OCI-LY7 (cell line): Measurements from ENCODE around the gene CTBP2. TPM values are rescaled to one million over a fixed set of nuclear protein-coding genes. Genes with fewer than 3 reads are reported as not detected.

Experiments used
- BruUV-seq: library from RNA; stranded (reverse); fragments of 400-500 nt; replicated peaks from 2 replicates; lab custom pipeline; 2021; lab: Mats Ljungman, UMichigan
- CTCF ChIA-PET: fragments of 300-600 bp; sonication (Branson Sonifier 250); formaldehyde crosslinking; loops from one replicate; lab custom pipeline; 2022; ENCODE audit warnings: antibody characterized with exemption; ENCODE audit not compliant: unreplicated experiment; lab: Charles Lee
- POLR2A ChIA-PET: fragments of 300-600 bp; sonication (Branson Sonifier 250); formaldehyde crosslinking; loops from one replicate; lab custom pipeline; 2022; ENCODE audit warnings: antibody characterized with exemption; lab: Charles Lee
- DNase-seq: peaks from one replicate; pipeline ENCODE4 v3.0.0-alpha.2; 2015; ENCODE audit warnings: low spot score
- H2AFZ ChIP-seq: fragments of 200-600 bp; sonication (generic), shearing (Covaris generic); 2 replicates; pipeline ENCODE4 v1.6.1; 2014; ENCODE audit warnings: mild to moderate bottlenecking, antibody characterized with exemption, low read length, moderate library complexity
- H3K27ac ChIP-seq: fragments of 200-600 bp; sonication (generic); 2 replicates; pipeline ENCODE4 v1.5.1; 2014; ENCODE audit warnings: mixed run types, low read depth, mild to moderate bottlenecking, moderate library complexity, low read length, inconsistent platforms; ENCODE audit not compliant: poor library complexity, severe bottlenecking
- H3K36me3 ChIP-seq: fragments of 200-600 bp; sonication (generic); 2 replicates; pipeline ENCODE4 v1.6.1; 2014; ENCODE audit warnings: mild to moderate bottlenecking, antibody characterized with exemption, low read length, moderate library complexity, mixed read lengths; ENCODE audit not compliant: insufficient read depth
- H3K4me1 ChIP-seq: fragments of 200-600 bp; sonication (generic); 2 replicates; pipeline ENCODE4 v1.5.1; 2014; ENCODE audit warnings: mild to moderate bottlenecking, low read length; ENCODE audit not compliant: insufficient read depth, poor library complexity, severe bottlenecking
- H3K4me2 ChIP-seq: fragments of 200-600 bp; sonication (generic); 2 replicates; pipeline ENCODE4 v1.6.1; 2014; ENCODE audit warnings: mild to moderate bottlenecking, low read length
- H3K4me3 ChIP-seq: fragments of 200-600 bp; sonication (generic); 2 replicates; pipeline ENCODE4 v1.5.1; 2014; ENCODE audit warnings: mild to moderate bottlenecking, low read depth, low read length; ENCODE audit not compliant: poor library complexity, severe bottlenecking
- H3K79me2 ChIP-seq: fragments of 200-600 bp; sonication (generic); 2 replicates; pipeline ENCODE4 v1.6.1; 2016; ENCODE audit warnings: low read depth, mild to moderate bottlenecking, low read length, moderate library complexity, mixed read lengths; ENCODE audit not compliant: insufficient read depth
- H3K9me2 ChIP-seq: fragments of 200-600 bp; sonication (generic); 2 replicates; pipeline ENCODE4 v1.6.1; 2016; ENCODE audit warnings: mild to moderate bottlenecking, low read length, mixed read lengths; ENCODE audit not compliant: insufficient read depth
- H3K9me3 ChIP-seq: fragments of 200-600 bp; sonication (generic); 2 replicates; pipeline ENCODE4 v1.6.1; 2014; ENCODE audit warnings: mild to moderate bottlenecking, mixed run types, low read length, mixed read lengths
- H4K20me1 ChIP-seq: fragments of 200-600 bp; sonication (generic); 2 replicates; pipeline ENCODE4 v1.6.1; 2014; ENCODE audit warnings: mild to moderate bottlenecking, antibody characterized with exemption, low read length, moderate library complexity, mixed read lengths; ENCODE audit not compliant: insufficient read depth
- EZH2phosphoT487 ChIP-seq: fragments of 200-600 bp; sonication (generic); IDR thresholded peaks from 2 replicates; pipeline ENCODE4 v1.6.1; 2018; ENCODE audit warnings: low read depth, borderline replicate concordance, mild to moderate bottlenecking, mixed run types, antibody characterized with exemption, low read length, moderate library complexity, mixed read lengths
- intact Hi-C: fragments of 100-400 bp; cut with micrococcal nuclease; formaldehyde crosslinking; loops from one replicate; pipeline ENCODE4 v1.10.0; 2022; ENCODE audit not compliant: unreplicated experiment
- total RNA-seq, 2 experiments: library from RNA; depleted of rRNA in 1 of 2; stranded (reverse); fragments of >200 nt in 1 of 2; shearing (Covaris generic) in 1 of 2; gene quantifications; 2 replicates each; pipeline ENCODE4 v1.2.3, GENCODE V29; 2014 to 2022
- TF ChIP-seq, protein P1 (sequence below): fragments of 200-600 bp; sonication (generic); conservative IDR thresholded peaks from 2 replicates; pipeline ENCODE4 v1.5.1; 2014; ENCODE audit warnings: mild to moderate bottlenecking, antibody characterized with exemption, low read length, moderate library complexity, mixed read lengths

The CTBP2 gene
- total RNA-seq, 2 experiments from 2014 or later: not detected

DNA sequence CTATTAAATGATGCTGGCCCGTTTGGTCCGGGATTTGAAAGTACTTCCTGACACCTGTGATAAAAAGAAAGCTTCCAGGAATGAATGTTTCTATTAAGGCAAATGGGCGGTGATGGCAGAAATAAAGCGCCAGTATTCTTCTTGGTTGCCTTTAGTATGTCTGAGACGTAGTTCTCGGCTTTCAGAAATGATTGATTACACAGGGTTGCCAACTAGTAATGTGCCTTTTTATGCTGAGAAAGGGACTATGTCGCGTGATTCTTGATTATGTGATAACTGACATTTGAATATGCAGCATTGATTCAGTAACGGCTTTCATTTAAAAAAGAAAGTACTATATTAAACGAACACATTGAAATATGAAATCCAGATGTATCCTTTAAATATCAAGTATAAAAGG lies 204.5 kb downstream of the CTBP2 start:
- Histone ChIP-seq H3K4me3 (no peak overlapping the region), H3K27ac (no peak overlapping the region), H3K36me3 (no peaks in the 10 kb centered on the region), H4K20me1 (peaks cover 26% of the 10 kb centered on the region), H3K9me2 (no peaks in the 10 kb centered on the region), H3K79me2 (peaks cover 61% of the 10 kb centered on the region), H2AFZ (no peak overlapping the region), H3K4me1 (peaks cover 13% of the 10 kb centered on the region), H3K9me3 (no peaks in the 10 kb centered on the region), H3K4me2 (no peak overlapping the region)
- ChIA-PET POLR2A (no interaction called here), CTCF (no interaction called here)
- BruUV-seq: no TSS peak
- intact Hi-C loops: no loop called here
- no peak for DNase-seq
- TF ChIP-seq EZH2phosphoT487: no peak
- TF ChIP-seq, protein P1, sequence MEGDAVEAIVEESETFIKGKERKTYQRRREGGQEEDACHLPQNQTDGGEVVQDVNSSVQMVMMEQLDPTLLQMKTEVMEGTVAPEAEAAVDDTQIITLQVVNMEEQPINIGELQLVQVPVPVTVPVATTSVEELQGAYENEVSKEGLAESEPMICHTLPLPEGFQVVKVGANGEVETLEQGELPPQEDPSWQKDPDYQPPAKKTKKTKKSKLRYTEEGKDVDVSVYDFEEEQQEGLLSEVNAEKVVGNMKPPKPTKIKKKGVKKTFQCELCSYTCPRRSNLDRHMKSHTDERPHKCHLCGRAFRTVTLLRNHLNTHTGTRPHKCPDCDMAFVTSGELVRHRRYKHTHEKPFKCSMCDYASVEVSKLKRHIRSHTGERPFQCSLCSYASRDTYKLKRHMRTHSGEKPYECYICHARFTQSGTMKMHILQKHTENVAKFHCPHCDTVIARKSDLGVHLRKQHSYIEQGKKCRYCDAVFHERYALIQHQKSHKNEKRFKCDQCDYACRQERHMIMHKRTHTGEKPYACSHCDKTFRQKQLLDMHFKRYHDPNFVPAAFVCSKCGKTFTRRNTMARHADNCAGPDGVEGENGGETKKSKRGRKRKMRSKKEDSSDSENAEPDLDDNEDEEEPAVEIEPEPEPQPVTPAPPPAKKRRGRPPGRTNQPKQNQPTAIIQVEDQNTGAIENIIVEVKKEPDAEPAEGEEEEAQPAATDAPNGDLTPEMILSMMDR: no peak

DNA sequence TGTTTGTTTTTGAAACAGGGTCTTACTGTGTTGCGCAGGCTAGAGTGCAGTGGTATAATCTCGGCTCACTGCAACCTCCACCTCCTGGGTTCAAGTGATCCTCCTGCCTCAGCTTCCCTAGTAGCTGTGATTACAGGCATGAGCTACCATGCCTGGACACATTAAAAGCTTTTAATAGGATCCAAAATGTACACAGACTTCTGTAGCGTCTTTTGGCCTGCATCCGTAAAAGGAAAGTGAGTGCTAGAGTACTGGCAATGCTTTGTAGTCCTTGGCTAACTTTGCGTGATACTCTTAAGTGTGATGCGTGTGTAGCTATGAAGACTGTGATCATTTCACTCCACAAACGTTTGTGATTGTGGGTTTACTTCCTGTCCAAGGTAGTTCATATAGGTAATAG lies 205.1 kb downstream of the CTBP2 start:
- H3K4me1 ChIP-seq: peaks cover 13% of the 10 kb centered on the region
- intact Hi-C loops: no loop called here
- peaks cover 67% of the 10 kb centered on the region for H3K79me2 ChIP-seq
- POLR2A ChIA-PET: no interaction called here
- CTCF ChIA-PET: no interaction called here
- H4K20me1 ChIP-seq: peaks cover 26% of the 10 kb centered on the region
- H3K27ac ChIP-seq: no peak overlapping the region
- DNase-seq: no peak
- no peak overlapping the region for H3K4me3 ChIP-seq
- H3K9me2 ChIP-seq: no peaks in the 10 kb centered on the region
- BruUV-seq: no TSS peak
- no peak overlapping the region for H2AFZ ChIP-seq
- no peaks in the 10 kb centered on the region for H3K36me3 ChIP-seq
- TF ChIP-seq EZH2phosphoT487: no peak
- TF ChIP-seq, protein P1: no peak
- no peak overlapping the region for H3K4me2 ChIP-seq
- no peaks in the 10 kb centered on the region for H3K9me3 ChIP-seq

DNA sequence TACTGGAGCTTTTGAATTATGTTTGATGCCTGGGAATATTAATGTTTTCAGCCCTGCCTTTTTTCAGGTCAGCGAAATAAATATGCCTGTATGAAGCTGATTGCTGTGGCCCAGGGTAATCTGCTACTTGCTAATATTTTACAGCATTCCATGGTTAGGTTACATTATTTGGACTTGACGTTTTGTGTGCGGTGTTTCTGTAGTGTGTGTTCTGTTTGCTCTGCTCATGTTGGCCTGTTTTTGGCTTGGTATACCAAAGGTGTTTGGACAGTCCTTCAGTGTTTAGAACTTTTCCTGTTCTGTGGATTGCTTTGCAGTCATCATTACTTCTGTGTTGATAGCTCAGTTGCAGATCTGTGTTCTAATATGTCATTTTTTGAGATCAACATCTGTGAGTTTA lies 206.9 kb downstream of the CTBP2 start:
- H3K79me2 ChIP-seq: peaks cover 73% of the 10 kb centered on the region
- no peaks in the 10 kb centered on the region for H3K9me3 ChIP-seq
- H3K36me3 ChIP-seq: peaks cover 11% of the 10 kb centered on the region
- H3K9me2 ChIP-seq: no peaks in the 10 kb centered on the region
- H3K4me1 ChIP-seq: peaks cover 13% of the 10 kb centered on the region
- intact Hi-C loops: no loop called here
- no peak overlapping the region for H3K4me3 ChIP-seq
- no TSS peak for BruUV-seq
- no peak overlapping the region for H3K27ac ChIP-seq
- no peak overlapping the region for H2AFZ ChIP-seq
- CTCF ChIA-PET: no interaction called here
- POLR2A ChIA-PET: interaction anchor here (0.8 to 1.8 kb wide), 2 partner anchors 9 to 45 kb away, joined by 3 to 7 read pairs; no protein-coding TSS in a partner anchor
- TF ChIP-seq, protein P1: no peak
- TF ChIP-seq EZH2phosphoT487: no peak
- H3K4me2 ChIP-seq: no peak overlapping the region
- DNase-seq: no peak
- H4K20me1 ChIP-seq: peaks cover 26% of the 10 kb centered on the region
